GM23338 (cell line): Measurements from ENCODE around the gene LRFN3. TPM values are rescaled to one million over a fixed set of nuclear protein-coding genes. Genes with fewer than 3 reads are reported as not detected.

Experiments
- ATAC-seq: fragments of 200-7000 bp; cut with Tn5 transposase; 3 replicates; pipeline ENCODE4 v1.9.1; 2020
- DNase-seq: peaks from one replicate; pipeline ENCODE4 v3.0.0-alpha.2; 2015; ENCODE audit warnings: low spot score
- H2AFZ ChIP-seq: fragments of 200-600 bp; sonication (generic); 2 replicates; pipeline ENCODE4 v1.8.0; 2016; ENCODE audit warnings: antibody characterized with exemption, mild to moderate bottlenecking, moderate library complexity
- H3F3A ChIP-seq: fragments of 200-600 bp; sonication (generic); replicated peaks from 2 replicates; pipeline ENCODE4 v1.8.0; 2017; ENCODE audit warnings: antibody characterized with exemption, mixed run types, low read depth
- H3K27ac ChIP-seq: fragments of 200-600 bp; sonication (generic); 2 replicates; pipeline ENCODE4 v1.6.1; 2016; ENCODE audit warnings: low read depth
- H3K27me3 ChIP-seq: fragments of 200-600 bp; sonication (generic); 2 replicates; pipeline ENCODE4 v1.8.0; 2016; ENCODE audit warnings: mild to moderate bottlenecking, mixed run types, moderate library complexity; ENCODE audit not compliant: insufficient read depth
- H3K36me3 ChIP-seq: fragments of 200-600 bp; sonication (generic); 2 replicates; pipeline ENCODE4 v1.8.0; 2016; ENCODE audit warnings: mild to moderate bottlenecking; ENCODE audit not compliant: insufficient read depth
- H3K4me1 ChIP-seq: fragments of 200-600 bp; sonication (generic); 2 replicates; pipeline ENCODE4 v1.8.0; 2016; ENCODE audit warnings: mild to moderate bottlenecking, moderate library complexity; ENCODE audit not compliant: insufficient read depth
- H3K4me2 ChIP-seq: fragments of 200-600 bp; sonication (generic); 2 replicates; pipeline ENCODE4 v1.7.1; 2017; ENCODE audit warnings: mixed run types
- H3K4me3 ChIP-seq: fragments of 200-600 bp; sonication (generic); 2 replicates; pipeline ENCODE4 v1.6.1; 2016; ENCODE audit warnings: mixed run types
- H3K79me2 ChIP-seq: fragments of 200-600 bp; sonication (generic); replicated peaks from 2 replicates; pipeline ENCODE4 v1.8.0; 2017; ENCODE audit warnings: mild to moderate bottlenecking; ENCODE audit not compliant: insufficient read depth
- H3K9me2 ChIP-seq: fragments of 200-600 bp; sonication (generic); 2 replicates; pipeline ENCODE4 v1.8.0; 2017; ENCODE audit not compliant: insufficient read depth
- H4K20me1 ChIP-seq: fragments of 200-600 bp; sonication (generic); replicated peaks from 2 replicates; pipeline ENCODE4 v1.8.0; 2017; ENCODE audit warnings: mild to moderate bottlenecking; ENCODE audit not compliant: insufficient read depth
- H3K27ac Mint-ChIP-seq: 2 replicates; pipeline ENCODE4 v1.8.0; 2020; ENCODE audit warnings: inconsistent platforms, mild to moderate bottlenecking, moderate library complexity, mixed read lengths
- H3K27me3 Mint-ChIP-seq: 3 replicates; pipeline ENCODE4 v1.8.0; 2022; ENCODE audit warnings: low read depth, mild to moderate bottlenecking, moderate library complexity, mixed read lengths, inconsistent platforms; ENCODE audit not compliant: insufficient read depth, poor library complexity
- H3K36me3 Mint-ChIP-seq: 3 replicates; pipeline ENCODE4 v1.8.0; 2021; ENCODE audit warnings: low read depth, mild to moderate bottlenecking, inconsistent platforms, moderate library complexity, mixed read lengths
- H3K4me1 Mint-ChIP-seq: 3 replicates; pipeline ENCODE4 v1.8.0; 2020; ENCODE audit warnings: mild to moderate bottlenecking, inconsistent platforms, mixed read lengths
- H3K4me3 Mint-ChIP-seq: 3 replicates; pipeline ENCODE4 v1.8.0; 2021; ENCODE audit warnings: moderate library complexity, mild to moderate bottlenecking, inconsistent platforms, mixed read lengths
- H3K9me3 Mint-ChIP-seq: 3 replicates; pipeline ENCODE4 v1.8.0; 2020; ENCODE audit warnings: moderate library complexity, mild to moderate bottlenecking, inconsistent platforms, mixed read lengths
- CREB1 ChIP-seq: fragments of 250-450 bp; sonication (Bioruptor Pico); IDR thresholded peaks from 2 replicates; pipeline ENCODE4 v1.5.0; 2020; ENCODE audit warnings: low read depth, mild to moderate bottlenecking, moderate library complexity
- EZH2 ChIP-seq: fragments of 200-600 bp; sonication (generic); IDR thresholded peaks from one replicate; pipeline ENCODE4 v1.8.0; 2017; ENCODE audit warnings: antibody characterized with exemption, mild to moderate bottlenecking, low read depth; ENCODE audit not compliant: unreplicated experiment
- JUNB ChIP-seq: IDR thresholded peaks from one replicate; pipeline ENCODE4 v1.6.1; 2016; ENCODE audit warnings: antibody characterized with exemption; ENCODE audit not compliant: unreplicated experiment
- POLR2AphosphoS5 ChIP-seq: IDR thresholded peaks from 2 replicates; pipeline ENCODE4 v1.6.1; 2016; ENCODE audit warnings: antibody characterized with exemption, low read depth
- STAT1 ChIP-seq: IDR thresholded peaks from one replicate; pipeline ENCODE4 v1.6.1; 2016; ENCODE audit warnings: antibody characterized with exemption; ENCODE audit not compliant: unreplicated experiment
- ZNF331 ChIP-seq: fragments of 250-450 bp; sonication (Bioruptor Pico); IDR thresholded peaks from 2 replicates; pipeline ENCODE4 v1.5.0; 2020; ENCODE audit warnings: low read depth, mild to moderate bottlenecking, moderate library complexity
- polyA plus RNA-seq: library from polyadenylated mRNA; unstranded; fragments of >200 nt; fragmentation: Nextera tagmentation; extraction: Ambion mirVana; gene quantifications from 2 replicates; pipeline ENCODE4 v1.2.1, GENCODE V29; 2016
- total RNA-seq: library from RNA; depleted of rRNA; stranded (reverse); fragments of >200 nt; shearing (Covaris generic); gene quantifications from 2 replicates; pipeline ENCODE4 v1.2.3, GENCODE V29; 2014
- TF ChIP-seq, protein P1 (sequence below): fragments of 250-450 bp; sonication (Bioruptor Pico); IDR thresholded peaks from 2 replicates; pipeline ENCODE4 v1.5.0; 2020; ENCODE audit warnings: mild to moderate bottlenecking, moderate library complexity

Gene LRFN3
- total and polyA plus RNA-seq, 2 experiments from 2014 or later: 5.8 to 15.1 TPM

- TF ChIP-seq, protein P1, sequence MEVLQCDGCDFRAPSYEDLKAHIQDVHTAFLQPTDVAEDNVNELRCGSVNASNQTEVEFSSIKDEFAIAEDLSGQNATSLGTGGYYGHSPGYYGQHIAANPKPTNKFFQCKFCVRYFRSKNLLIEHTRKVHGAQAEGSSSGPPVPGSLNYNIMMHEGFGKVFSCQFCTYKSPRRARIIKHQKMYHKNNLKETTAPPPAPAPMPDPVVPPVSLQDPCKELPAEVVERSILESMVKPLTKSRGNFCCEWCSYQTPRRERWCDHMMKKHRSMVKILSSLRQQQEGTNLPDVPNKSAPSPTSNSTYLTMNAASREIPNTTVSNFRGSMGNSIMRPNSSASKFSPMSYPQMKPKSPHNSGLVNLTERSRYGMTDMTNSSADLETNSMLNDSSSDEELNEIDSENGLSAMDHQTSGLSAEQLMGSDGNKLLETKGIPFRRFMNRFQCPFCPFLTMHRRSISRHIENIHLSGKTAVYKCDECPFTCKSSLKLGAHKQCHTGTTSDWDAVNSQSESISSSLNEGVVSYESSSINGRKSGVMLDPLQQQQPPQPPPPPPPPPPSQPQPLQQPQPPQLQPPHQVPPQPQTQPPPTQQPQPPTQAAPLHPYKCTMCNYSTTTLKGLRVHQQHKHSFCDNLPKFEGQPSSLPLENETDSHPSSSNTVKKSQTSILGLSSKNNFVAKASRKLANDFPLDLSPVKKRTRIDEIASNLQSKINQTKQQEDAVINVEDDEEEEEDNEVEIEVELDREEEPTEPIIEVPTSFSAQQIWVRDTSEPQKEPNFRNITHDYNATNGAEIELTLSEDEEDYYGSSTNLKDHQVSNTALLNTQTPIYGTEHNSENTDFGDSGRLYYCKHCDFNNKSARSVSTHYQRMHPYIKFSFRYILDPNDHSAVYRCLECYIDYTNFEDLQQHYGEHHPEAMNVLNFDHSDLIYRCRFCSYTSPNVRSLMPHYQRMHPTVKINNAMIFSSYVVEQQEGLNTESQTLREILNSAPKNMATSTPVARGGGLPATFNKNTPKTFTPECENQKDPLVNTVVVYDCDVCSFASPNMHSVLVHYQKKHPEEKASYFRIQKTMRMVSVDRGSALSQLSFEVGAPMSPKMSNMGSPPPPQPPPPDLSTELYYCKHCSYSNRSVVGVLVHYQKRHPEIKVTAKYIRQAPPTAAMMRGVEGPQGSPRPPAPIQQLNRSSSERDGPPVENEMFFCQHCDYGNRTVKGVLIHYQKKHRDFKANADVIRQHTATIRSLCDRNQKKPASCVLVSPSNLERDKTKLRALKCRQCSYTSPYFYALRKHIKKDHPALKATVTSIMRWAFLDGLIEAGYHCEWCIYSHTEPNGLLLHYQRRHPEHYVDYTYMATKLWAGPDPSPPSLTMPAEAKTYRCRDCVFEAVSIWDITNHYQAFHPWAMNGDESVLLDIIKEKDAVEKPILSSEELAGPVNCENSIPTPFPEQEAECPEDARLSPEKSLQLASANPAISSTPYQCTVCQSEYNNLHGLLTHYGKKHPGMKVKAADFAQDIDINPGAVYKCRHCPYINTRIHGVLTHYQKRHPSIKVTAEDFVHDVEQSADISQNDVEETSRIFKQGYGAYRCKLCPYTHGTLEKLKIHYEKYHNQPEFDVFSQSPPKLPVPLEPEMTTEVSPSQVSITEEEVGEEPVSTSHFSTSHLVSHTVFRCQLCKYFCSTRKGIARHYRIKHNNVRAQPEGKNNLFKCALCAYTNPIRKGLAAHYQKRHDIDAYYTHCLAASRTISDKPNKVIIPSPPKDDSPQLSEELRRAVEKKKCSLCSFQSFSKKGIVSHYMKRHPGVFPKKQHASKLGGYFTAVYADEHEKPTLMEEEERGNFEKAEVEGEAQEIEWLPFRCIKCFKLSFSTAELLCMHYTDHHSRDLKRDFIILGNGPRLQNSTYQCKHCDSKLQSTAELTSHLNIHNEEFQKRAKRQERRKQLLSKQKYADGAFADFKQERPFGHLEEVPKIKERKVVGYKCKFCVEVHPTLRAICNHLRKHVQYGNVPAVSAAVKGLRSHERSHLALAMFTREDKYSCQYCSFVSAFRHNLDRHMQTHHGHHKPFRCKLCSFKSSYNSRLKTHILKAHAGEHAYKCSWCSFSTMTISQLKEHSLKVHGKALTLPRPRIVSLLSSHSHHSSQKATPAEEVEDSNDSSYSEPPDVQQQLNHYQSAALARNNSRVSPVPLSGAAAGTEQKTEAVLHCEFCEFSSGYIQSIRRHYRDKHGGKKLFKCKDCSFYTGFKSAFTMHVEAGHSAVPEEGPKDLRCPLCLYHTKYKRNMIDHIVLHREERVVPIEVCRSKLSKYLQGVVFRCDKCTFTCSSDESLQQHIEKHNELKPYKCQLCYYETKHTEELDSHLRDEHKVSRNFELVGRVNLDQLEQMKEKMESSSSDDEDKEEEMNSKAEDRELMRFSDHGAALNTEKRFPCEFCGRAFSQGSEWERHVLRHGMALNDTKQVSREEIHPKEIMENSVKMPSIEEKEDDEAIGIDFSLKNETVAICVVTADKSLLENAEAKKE (CRISPR knock-in tag): no peak
- TF ChIP-seq ZNF331 (CRISPR knock-in tag): no peak
- no peak for TF ChIP-seq EZH2
- TF ChIP-seq POLR2AphosphoS5: no peak
- no peak for TF ChIP-seq JUNB
- no peak for TF ChIP-seq STAT1
These were observed 37.7 kb upstream of the LRFN3 start (continued) for GRCh38 chr19:35898499-35898809.

DNA sequence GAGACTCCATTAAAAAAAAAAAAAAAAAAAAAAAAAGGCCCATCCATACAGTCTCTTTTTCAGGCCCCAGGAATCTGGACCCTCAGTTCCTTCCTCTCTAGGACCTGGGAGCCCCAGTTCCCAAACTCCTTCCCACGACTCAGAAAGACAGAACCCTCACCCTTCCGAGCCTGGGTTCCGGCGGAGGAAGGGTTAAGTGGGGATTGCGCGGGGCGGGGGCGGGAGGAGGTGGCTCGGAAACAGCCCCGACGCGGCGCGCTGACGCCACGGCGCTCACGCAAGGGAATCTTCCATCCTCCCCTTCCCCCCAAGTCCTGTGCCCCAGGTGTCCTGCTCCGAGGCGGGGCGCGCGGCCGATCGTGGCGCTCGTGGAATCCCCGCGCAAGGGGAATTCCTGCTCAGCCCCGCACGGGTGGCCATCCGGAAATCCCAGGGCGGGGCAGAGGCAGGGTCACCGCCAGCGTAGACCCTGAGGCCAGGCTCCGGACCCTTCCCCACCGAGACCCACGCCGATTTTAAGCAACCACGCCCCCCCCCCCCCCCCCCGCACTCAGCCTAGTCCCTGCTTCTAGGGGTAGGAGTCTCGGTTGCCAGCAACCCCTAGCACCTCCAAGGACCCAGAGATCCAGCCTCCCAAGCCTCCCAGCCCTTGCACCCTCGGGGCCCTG lies 36.5 kb upstream of the LRFN3 start:
- Histone ChIP-seq H3K4me3 (peak overlapping the region; percentile 99), H3K4me2 (peak overlapping the region; percentile 96), H3K27ac (peak overlapping the region; percentile 74), H2AFZ (peak overlapping the region; percentile 87), H3K79me2 (peaks cover 13% of the 10 kb centered on the region), H3K36me3 (peaks cover 12% of the 10 kb centered on the region; the same call in 1 of the 2 replicates), H3K4me1 (peaks cover 23% of the 10 kb centered on the region), H4K20me1 (no peaks in the 10 kb centered on the region), H3F3A (peaks cover 20% of the 10 kb centered on the region; the same call in 1 of the 2 replicates), H3K9me2 (no peaks in the 10 kb centered on the region), H3K27me3 (no peaks in the 10 kb centered on the region)
- DNase-seq: peak; percentile 83
- TF ChIP-seq POLR2AphosphoS5 (peak; percentile 56), EZH2 (no peak), CREB1 (CRISPR knock-in tag) (peak; percentile 83)
- peak; percentile 36 for ATAC-seq
- peaks cover 26% of the 10 kb centered on the region for H3K4me1 Mint-ChIP-seq
- peaks cover 21% of the 10 kb centered on the region for H3K36me3 Mint-ChIP-seq
- peak overlapping the region; percentile 84; the same call in 1 of the 2 replicates for H3K27ac Mint-ChIP-seq
- H3K27me3 Mint-ChIP-seq: peaks cover 23% of the 10 kb centered on the region
- peak overlapping the region; percentile 95 for H3K4me3 Mint-ChIP-seq
- H3K9me3 Mint-ChIP-seq: no peaks in the 10 kb centered on the region
